CD4-positive, CD25-positive, alpha-beta regulatory T cell (primary cell): ENCODE data around the gene SYTL2. TPM values are rescaled to one million over a fixed set of nuclear protein-coding genes. Genes with fewer than 3 reads are reported as not detected.
"Not testable (repeated sequence)": the region's sequence is repeated elsewhere in the genome, so short reads cannot be mapped to it uniquely, and the experiment has no call there.

Experiments
- ATAC-seq, 2 donors: fragments of 150-1000 bp; cut with Tn5 transposase; one replicate each; pipeline ENCODE4 v1.10.0; 2021; ENCODE audit warnings: low read depth in 2 of 2, moderate number of reproducible peaks in 2 of 2, moderate library complexity in 1 of 2
- DNase-seq, 3 donors: peaks; one replicate each; pipeline versions ENCODE4 v3.0.0 to v3.0.0-alpha.2; 2012 to 2022; ENCODE audit warnings: mixed read lengths in 1 of 3
- H3K27ac ChIP-seq: one replicate; pipeline ENCODE4 v1.7.0; 2013; ENCODE audit warnings: mild to moderate bottlenecking, low read length; ENCODE audit not compliant: insufficient read depth, poor library complexity, severe bottlenecking
- H3K27me3 ChIP-seq: one replicate; pipeline ENCODE4 v1.7.0; 2013; ENCODE audit warnings: low read length; ENCODE audit not compliant: control insufficient read depth, insufficient read depth
- H3K36me3 ChIP-seq: one replicate; pipeline ENCODE4 v1.7.0; 2013; ENCODE audit warnings: mild to moderate bottlenecking, low read length, moderate library complexity; ENCODE audit not compliant: control insufficient read depth, insufficient read depth
- H3K4me1 ChIP-seq: 2 replicates; pipeline ENCODE4 v1.7.0; 2013; ENCODE audit warnings: mild to moderate bottlenecking, low read length; ENCODE audit not compliant: insufficient read depth, control insufficient read depth, poor library complexity, severe bottlenecking
- H3K4me3 ChIP-seq: one replicate; pipeline ENCODE4 v1.7.0; 2013; ENCODE audit warnings: low read depth, mild to moderate bottlenecking, low read length, moderate library complexity
- H3K9me3 ChIP-seq, 2 experiments: 1 replicate in 1 of 2; 2 replicates in 1 of 2; pipeline ENCODE4 v1.7.0; 2013; ENCODE audit warnings: low read length in 2 of 2, mild to moderate bottlenecking in 1 of 2, moderate library complexity in 1 of 2; ENCODE audit not compliant: control insufficient read depth in 2 of 2
- H3K27ac Mint-ChIP-seq, 3 donors: one replicate each; pipeline ENCODE4 v1.8.0; 2020 to 2022; ENCODE audit warnings: mild to moderate bottlenecking in 3 of 3, mixed read lengths in 3 of 3, moderate library complexity in 2 of 3
- H3K27me3 Mint-ChIP-seq: one replicate; pipeline ENCODE4 v1.8.0; 2022; ENCODE audit warnings: mild to moderate bottlenecking, mixed read lengths
- H3K36me3 Mint-ChIP-seq: one replicate; pipeline ENCODE4 v1.8.0; 2020; ENCODE audit warnings: mixed read lengths
- H3K4me1 Mint-ChIP-seq, 4 donors: one replicate each; pipeline ENCODE4 v1.8.0; 2020 to 2022; ENCODE audit warnings: mixed read lengths in 4 of 4, mild to moderate bottlenecking in 1 of 4
- H3K4me3 Mint-ChIP-seq, 4 donors: one replicate each; pipeline ENCODE4 v1.8.0; 2020 to 2022; ENCODE audit warnings: mild to moderate bottlenecking in 4 of 4, mixed read lengths in 4 of 4, moderate library complexity in 3 of 4
- H3K9me3 Mint-ChIP-seq, 7 donors: one replicate each; pipeline ENCODE4 v1.8.0; 2020 to 2022; ENCODE audit warnings: mixed read lengths in 7 of 7, mild to moderate bottlenecking in 3 of 7, moderate library complexity in 2 of 7
- polyA plus RNA-seq, 4 donors: library from polyadenylated mRNA; unstranded; fragments of 300-500 nt; fragmentation: Illumina TruSeq; gene quantifications; one replicate each; pipeline ENCODE4 v1.2.3, GENCODE V29; 2021
- total RNA-seq: library from RNA; stranded (reverse); gene quantifications from one replicate; pipeline ENCODE4 v1.2.3, GENCODE V29; 2022

SYTL2 gene
- total and polyA plus RNA-seq, 5 donors from 2014 or later = 4.5 to 40.0 (median 5.6) TPM

GRCh38 chr11:85779956-85780640 is 30.8 kb downstream of the SYTL2 start:
- no peaks in the 10 kb centered on the region for H3K27me3 Mint-ChIP-seq

GRCh38 chr11:85777603-85777972 is 33.4 kb downstream of the SYTL2 start:
- H3K27me3 Mint-ChIP-seq, H3K4me3 Mint-ChIP-seq, H3K27ac ChIP-seq, H3K9me3 ChIP-seq, H3K27me3 ChIP-seq, H3K36me3 Mint-ChIP-seq, ATAC-seq, H3K4me3 ChIP-seq, H3K9me3 Mint-ChIP-seq, H3K36me3 ChIP-seq, DNase-seq, H3K27ac Mint-ChIP-seq: not testable (repeated sequence)
- peaks cover 15% of the 10 kb centered on the region for H3K4me1 ChIP-seq
- peaks cover 13 to 28% (median 21%) of the 10 kb centered on the region in 4 donors for H3K4me1 Mint-ChIP-seq

More at GRCh38 chr11:85779956-85780640, 30.8 kb downstream of the SYTL2 start:
- no peak overlapping the region for H3K27ac ChIP-seq
- peaks cover 6% of the 10 kb centered on the region for H3K4me1 ChIP-seq
- H3K4me3 Mint-ChIP-seq = no peak overlapping the region
- peak overlapping the region in 1 of 3 donors; percentile 0 for H3K27ac Mint-ChIP-seq
- H3K9me3 ChIP-seq = peaks cover 0 to 3% of the 10 kb centered on the region in 2 experiments
- peaks cover 5 to 15% (median 8%) of the 10 kb centered on the region in 4 donors for H3K4me1 Mint-ChIP-seq
- ATAC-seq (no peak), DNase-seq (no peak)
- H3K27me3 ChIP-seq = peaks cover 2% of the 10 kb centered on the region
- no peaks in the 10 kb centered on the region for H3K36me3 ChIP-seq
- H3K36me3 Mint-ChIP-seq = peaks cover 8% of the 10 kb centered on the region
- H3K9me3 Mint-ChIP-seq = peaks cover 0 to 7% (median 2%) of the 10 kb centered on the region in 7 donors
- H3K4me3 ChIP-seq = no peak overlapping the region

DNA sequence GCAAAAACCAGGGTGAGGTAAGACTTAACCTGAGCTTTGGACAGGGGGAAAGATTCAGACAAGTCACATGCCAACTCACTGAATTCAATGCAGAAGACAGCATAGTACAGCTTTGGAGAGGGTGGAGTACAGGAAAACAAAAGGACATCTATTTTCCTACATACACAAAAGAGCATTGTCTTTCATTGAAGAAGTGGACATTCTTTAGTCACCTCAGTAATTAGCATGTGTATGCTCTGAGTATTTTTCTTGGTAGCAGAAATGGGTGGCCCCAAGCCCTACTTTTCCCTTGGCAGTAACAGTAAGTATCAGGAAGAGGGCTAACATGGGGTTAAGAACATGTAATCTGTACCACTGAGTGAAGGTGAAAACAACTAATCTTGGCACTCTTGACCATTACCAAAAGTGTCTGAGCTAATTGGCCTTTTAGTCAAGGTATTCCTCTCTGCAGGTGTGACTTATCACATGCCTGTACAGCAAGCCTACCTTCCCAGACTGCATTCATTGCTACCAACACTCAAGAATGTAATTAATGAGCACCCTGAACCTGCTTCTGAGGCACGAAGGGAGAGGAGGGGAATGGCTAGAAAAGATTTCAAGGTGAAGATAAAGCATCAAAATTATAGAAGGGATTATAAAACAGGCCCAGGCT is 33.9 kb downstream of the SYTL2 start:
- peaks cover 13 to 28% (median 21%) of the 10 kb centered on the region in 4 donors for H3K4me1 Mint-ChIP-seq

DNA sequence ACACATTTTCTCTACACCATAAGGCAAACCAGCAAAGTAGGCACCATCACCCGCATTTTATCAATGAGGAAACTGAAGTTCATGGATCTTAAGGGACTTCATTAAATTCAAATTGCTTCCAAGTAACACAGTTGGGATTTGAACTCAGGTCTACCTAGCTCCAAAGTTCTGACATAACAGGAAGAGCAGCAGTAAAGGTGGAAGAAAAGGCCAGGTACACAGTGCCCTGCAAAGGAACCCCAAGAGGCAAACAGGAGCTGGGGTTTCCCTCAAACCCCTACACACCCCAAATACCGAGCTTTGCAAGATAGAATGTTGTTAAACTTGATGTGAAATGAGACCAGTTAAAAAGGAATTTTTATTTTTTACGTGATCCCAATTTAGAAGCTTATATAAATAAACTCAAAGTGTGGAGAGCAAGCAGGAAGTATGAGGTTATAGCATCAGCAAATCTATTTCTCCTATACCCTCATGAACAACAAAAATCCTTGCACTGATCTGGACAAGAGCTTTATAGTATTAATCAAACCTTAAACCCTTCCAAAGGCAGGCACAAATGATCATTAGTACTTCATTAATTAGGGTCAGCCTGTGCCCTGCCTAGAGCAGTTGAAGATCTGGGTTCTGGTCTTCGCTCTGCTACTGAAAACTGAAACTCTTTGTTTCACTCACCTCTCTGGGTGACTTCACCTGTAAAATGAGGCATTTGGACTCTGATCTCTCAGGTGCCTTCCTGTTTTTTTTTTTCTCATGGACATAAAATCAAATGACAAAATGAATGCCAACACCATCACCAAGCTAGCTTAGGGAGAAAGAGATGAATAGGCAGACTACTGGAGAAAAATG is 36.5 kb downstream of the SYTL2 start:
- peaks cover 2% of the 10 kb centered on the region for H3K27me3 ChIP-seq
- H3K4me3 ChIP-seq = no peak overlapping the region
- peaks cover 9% of the 10 kb centered on the region for H3K4me1 ChIP-seq
- peak overlapping the region in 2 of 3 donors; percentile 56 to 73 for H3K27ac Mint-ChIP-seq
- H3K36me3 ChIP-seq = no peaks in the 10 kb centered on the region
- H3K4me3 Mint-ChIP-seq = peak overlapping the region in 1 of 4 donors; percentile 46
- no peak for ATAC-seq
- H3K27me3 Mint-ChIP-seq = no peaks in the 10 kb centered on the region
- no peak overlapping the region for H3K27ac ChIP-seq
- peaks cover 0 to 2% (median 0%) of the 10 kb centered on the region in 7 donors for H3K9me3 Mint-ChIP-seq
- H3K36me3 Mint-ChIP-seq = peaks cover under 1% of the 10 kb centered on the region
- no peaks in the 10 kb centered on the region for H3K9me3 ChIP-seq
- H3K4me1 Mint-ChIP-seq = peaks cover 8 to 17% (median 12%) of the 10 kb centered on the region in 4 donors
- no peak for DNase-seq

More for the DNA sequence above, 33.9 kb downstream of the SYTL2 start:
- no peak for DNase-seq
- Histone ChIP-seq H3K4me3 (no peak overlapping the region), H3K27ac (no peak overlapping the region), H3K4me1 (peaks cover 15% of the 10 kb centered on the region), H3K9me3 (no peaks in the 10 kb centered on the region), H3K27me3 (peaks cover 2% of the 10 kb centered on the region), H3K36me3 (no peaks in the 10 kb centered on the region)
- peaks cover 0 to 2% (median 0%) of the 10 kb centered on the region in 7 donors for H3K9me3 Mint-ChIP-seq
- no peak for ATAC-seq
- peaks cover 4% of the 10 kb centered on the region for H3K36me3 Mint-ChIP-seq
- no peaks in the 10 kb centered on the region for H3K27me3 Mint-ChIP-seq
- no peak overlapping the region for H3K4me3 Mint-ChIP-seq
- no peak overlapping the region for H3K27ac Mint-ChIP-seq

- peaks cover 10 to 23% (median 17%) of the 10 kb centered on the region in 4 donors for H3K4me1 Mint-ChIP-seq
- no peak overlapping the region for H3K4me3 Mint-ChIP-seq
- H3K27me3 Mint-ChIP-seq = no peaks in the 10 kb centered on the region
- H3K4me3 ChIP-seq = no peak overlapping the region
- H3K27ac ChIP-seq = no peak overlapping the region
- H3K4me1 ChIP-seq = peaks cover 9% of the 10 kb centered on the region
- no peaks in the 10 kb centered on the region for H3K9me3 ChIP-seq
- H3K27me3 ChIP-seq = no peaks in the 10 kb centered on the region
- H3K36me3 Mint-ChIP-seq = peaks cover 7% of the 10 kb centered on the region
- no peaks in the 10 kb centered on the region for H3K36me3 ChIP-seq
- ATAC-seq (no peak), DNase-seq (no peak)
- peaks cover 0 to 2% (median 0%) of the 10 kb centered on the region in 7 donors for H3K9me3 Mint-ChIP-seq
- peak overlapping the region in 1 of 3 donors; percentile 40 for H3K27ac Mint-ChIP-seq
Observed at GRCh38 chr11:85772695-85773094, 38.2 kb downstream of the SYTL2 start.

DNA sequence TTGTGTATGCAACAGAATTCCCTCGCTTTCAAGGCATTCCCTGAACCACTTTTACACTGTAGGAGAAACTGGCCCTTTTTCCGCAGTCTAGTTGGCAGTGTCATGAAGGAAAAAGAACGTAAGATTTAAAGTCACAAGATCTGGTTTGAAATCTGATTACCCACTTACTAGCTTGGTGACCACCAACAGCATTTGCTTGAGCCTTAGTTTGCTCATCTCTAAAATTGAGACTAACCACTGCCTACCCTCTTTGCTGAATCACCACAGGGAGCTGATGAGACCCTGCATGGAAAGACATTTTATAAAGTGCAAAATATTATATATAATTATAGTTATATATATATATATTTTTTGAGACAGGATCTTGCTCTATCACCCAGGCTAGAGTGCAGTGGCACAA is 39.4 kb downstream of the SYTL2 start:
- Histone ChIP-seq H3K36me3 (no peaks in the 10 kb centered on the region), H3K4me1 (peaks cover 9% of the 10 kb centered on the region), H3K9me3 (no peaks in the 10 kb centered on the region), H3K27ac (no peak overlapping the region), H3K27me3 (no peaks in the 10 kb centered on the region), H3K4me3 (no peak overlapping the region)
- no peaks in the 10 kb centered on the region for H3K27me3 Mint-ChIP-seq
- DNase-seq (no peak), ATAC-seq (no peak)
- peaks cover 0 to 2% (median 0%) of the 10 kb centered on the region in 7 donors for H3K9me3 Mint-ChIP-seq
- no peak overlapping the region for H3K4me3 Mint-ChIP-seq
- H3K4me1 Mint-ChIP-seq = peaks cover 10 to 25% (median 18%) of the 10 kb centered on the region in 4 donors
- peaks cover 7% of the 10 kb centered on the region for H3K36me3 Mint-ChIP-seq
- no peak overlapping the region for H3K27ac Mint-ChIP-seq

- Histone ChIP-seq H3K9me3 (no peaks in the 10 kb centered on the region), H3K4me1 (peaks cover 7% of the 10 kb centered on the region), H3K27me3 (no peaks in the 10 kb centered on the region), H3K4me3 (no peak overlapping the region), H3K36me3 (no peaks in the 10 kb centered on the region), H3K27ac (no peak overlapping the region)
- peaks cover 0 to 2% (median 0%) of the 10 kb centered on the region in 7 donors for H3K9me3 Mint-ChIP-seq
- ATAC-seq (no peak), DNase-seq (no peak)
- H3K27me3 Mint-ChIP-seq = no peaks in the 10 kb centered on the region
- no peak overlapping the region for H3K4me3 Mint-ChIP-seq
- H3K4me1 Mint-ChIP-seq = peaks cover 6 to 27% (median 16%) of the 10 kb centered on the region in 4 donors
- H3K36me3 Mint-ChIP-seq = peaks cover 7% of the 10 kb centered on the region
- no peak overlapping the region for H3K27ac Mint-ChIP-seq
Observed at GRCh38 chr11:85769771-85770170, 41.2 kb downstream of the SYTL2 start.
